HepG2 (cell line): ENCODE data around the gene SAPCD2. TPM values are rescaled to one million over a fixed set of nuclear protein-coding genes. Genes with fewer than 3 reads are reported as not detected.

Experiments
- ATF5 ChIP-seq: sonication (generic); formaldehyde crosslinking; IDR thresholded peaks from 2 replicates; pipeline ENCODE4 v1.4.0; 2020; ENCODE audit warnings: mild to moderate bottlenecking, low read depth, missing genetic modification reagents
- BRCA1 ChIP-seq: sonication (generic); formaldehyde crosslinking; IDR thresholded peaks from 2 replicates; pipeline ENCODE4 v1.4.0; 2020; ENCODE audit warnings: missing genetic modification reagents
- HES4 ChIP-seq: sonication (generic); formaldehyde crosslinking; IDR thresholded peaks from 2 replicates; pipeline ENCODE4 v1.9.0; 2021; ENCODE audit warnings: mild to moderate bottlenecking, missing genetic modification reagents, borderline replicate concordance
- HNF4A ChIP-seq: sonication (generic); formaldehyde crosslinking; IDR thresholded peaks from 2 replicates; pipeline ENCODE4 v1.4.0; 2020; ENCODE audit warnings: missing genetic modification reagents
- IRF9 ChIP-seq: sonication (generic); formaldehyde crosslinking; IDR thresholded peaks from 2 replicates; pipeline ENCODE4 v1.8.0; 2022; ENCODE audit warnings: missing genetic modification reagents, mild to moderate bottlenecking, borderline replicate concordance
- KAT7 ChIP-seq: IDR thresholded peaks from 2 replicates; pipeline ENCODE4 v1.6.1; 2018; ENCODE audit warnings: borderline replicate concordance, missing compliant biosample characterization
- LCORL ChIP-seq, 2 experiments: fragments of 450-650 bp in 1 of 2; sonication (generic) in 1 of 2; formaldehyde crosslinking in 1 of 2; IDR thresholded peaks; 2 replicates each; pipeline versions ENCODE4 v1.5.0 to v1.6.1; 2017 to 2020; ENCODE audit warnings: antibody characterized with exemption in 1 of 2, missing genetic modification reagents in 1 of 2
- MEF2D ChIP-seq: sonication (generic); formaldehyde crosslinking; IDR thresholded peaks from 2 replicates; pipeline ENCODE4 v1.5.1; 2020; ENCODE audit warnings: mild to moderate bottlenecking, missing genetic modification reagents
- MXI1 ChIP-seq: IDR thresholded peaks from 3 replicates; pipeline ENCODE4 v1.6.1; 2012; ENCODE audit warnings: low read depth, low read length, inconsistent platforms, borderline replicate concordance
- PATZ1 ChIP-seq: sonication (generic); formaldehyde crosslinking; IDR thresholded peaks from 2 replicates; pipeline ENCODE4 v1.4.0; 2020; ENCODE audit warnings: missing genetic modification reagents
- TBX2 ChIP-seq: sonication (generic); formaldehyde crosslinking; IDR thresholded peaks from 2 replicates; pipeline ENCODE4 v1.5.0; 2020; ENCODE audit warnings: missing genetic modification reagents, mild to moderate bottlenecking, borderline replicate concordance
- TEAD3 ChIP-seq: optimal IDR thresholded peaks from 2 replicates; pipeline ENCODE3; 2016; ENCODE audit warnings: borderline replicate concordance
- TSC22D2 ChIP-seq: sonication (generic); formaldehyde crosslinking; IDR thresholded peaks from 2 replicates; pipeline ENCODE4 v1.5.1; 2020; ENCODE audit warnings: missing genetic modification reagents, mild to moderate bottlenecking, borderline replicate concordance
- ZBTB7A ChIP-seq: sonication (generic); formaldehyde crosslinking; IDR thresholded peaks from 2 replicates; pipeline ENCODE4 v1.8.0; 2022; ENCODE audit warnings: mild to moderate bottlenecking, missing genetic modification reagents
- ZFX ChIP-seq: sonication (generic); formaldehyde crosslinking; IDR thresholded peaks from 2 replicates; pipeline ENCODE4 v1.4.0; 2020; ENCODE audit warnings: mild to moderate bottlenecking, low read depth, missing genetic modification reagents, moderate library complexity
- ZNF260 ChIP-seq: sonication (generic); formaldehyde crosslinking; IDR thresholded peaks from 2 replicates; pipeline ENCODE4 v1.4.0; 2020; ENCODE audit warnings: missing genetic modification reagents, low read depth, mild to moderate bottlenecking, borderline replicate concordance
- ZNF274 ChIP-seq: sonication (generic); formaldehyde crosslinking; IDR thresholded peaks from 2 replicates; pipeline ENCODE4 v1.5.1; 2020; ENCODE audit warnings: mild to moderate bottlenecking, missing genetic modification reagents
- ZNF280D ChIP-seq: sonication (generic); formaldehyde crosslinking; IDR thresholded peaks from 2 replicates; pipeline ENCODE4 v1.5.1; 2020; ENCODE audit warnings: mild to moderate bottlenecking, missing genetic modification reagents
- ZNF335 ChIP-seq: sonication (generic); formaldehyde crosslinking; IDR thresholded peaks from 2 replicates; pipeline ENCODE4 v1.4.0; 2020; ENCODE audit warnings: missing genetic modification reagents
- ZNF441 ChIP-seq: sonication (generic); formaldehyde crosslinking; IDR thresholded peaks from 2 replicates; pipeline ENCODE4 v1.7.0; 2021; ENCODE audit warnings: missing genetic modification reagents, borderline replicate concordance
- ZNF788 ChIP-seq: sonication (generic); formaldehyde crosslinking; IDR thresholded peaks from 2 replicates; pipeline ENCODE4 v1.5.0; 2020; ENCODE audit warnings: mild to moderate bottlenecking, missing genetic modification reagents, borderline replicate concordance
- ZNF883 ChIP-seq: sonication (generic); formaldehyde crosslinking; IDR thresholded peaks from 2 replicates; pipeline ENCODE4 v1.5.1; 2020; ENCODE audit warnings: mild to moderate bottlenecking, missing genetic modification reagents; ENCODE audit errors: not compliant biosample characterization
- polyA plus RNA-seq, 8 experiments: library from polyadenylated mRNA; depleted of rRNA in 3 of 8; stranded (reverse) in 7 of 8; unstranded in 1 of 8; fragments of >200 nt; fragmentation: Illumina TruSeq in 4 of 8; extraction: Trizol in 4 of 8; gene quantifications; 2 replicates each; pipeline versions ENCODE4 v1.2.1 to v1.2.3, GENCODE V29; 2011 to 2016; ENCODE audit warnings: low read depth in 4 of 8, missing spikeins in 1 of 8, mixed read lengths in 1 of 8; ENCODE audit not compliant: insufficient read depth in 1 of 8
- total RNA-seq, 5 experiments: library from RNA; depleted of rRNA; stranded (reverse); fragments of >200 nt; fragmentation: Illumina TruSeq; extraction: Trizol; gene quantifications; 2 replicates each; pipeline ENCODE4 v1.2.3, GENCODE V29; 2016; ENCODE audit warnings: low read depth in 1 of 5

SAPCD2 gene
- total and polyA plus RNA-seq, 2 of the 13 experiments (the other 11 are each of a cell fraction or from before 2014, with no cell fraction given), result 21.9 to 42.8 TPM

GRCh38 chr9:137073992-137074399 lies 3.6 kb upstream of the SAPCD2 start (continued):
- TF ChIP-seq TBX2 (CRISPR knock-in tag), result peak; percentile 48; the same call in 1 of the 2 replicates
- TF ChIP-seq MXI1, result 0 out of 3 replicates have a peak, but pooled peaks have one; percentile 21
- TF ChIP-seq KAT7, result no peak
- peak; percentile 39; the same call in 1 of the 2 replicates for TF ChIP-seq ZFX
- TF ChIP-seq MEF2D (CRISPR knock-in tag), result peak; percentile 44; the same call in 1 of the 2 replicates
- peak; percentile 41; the same call in 1 of the 2 replicates for TF ChIP-seq PATZ1 (CRISPR knock-in tag)
- no peak for TF ChIP-seq ZNF335 (CRISPR knock-in tag)
- no peak for TF ChIP-seq ZBTB7A
- TF ChIP-seq TSC22D2 (CRISPR knock-in tag), result no peak
- TF ChIP-seq ZNF280D (CRISPR knock-in tag), result 0 out of 2 replicates have a peak, but pooled peaks have one; percentile 31
- TF ChIP-seq ZNF260 (CRISPR knock-in tag), result no peak
- peak; percentile 92 for TF ChIP-seq HNF4A (CRISPR knock-in tag)
- TF ChIP-seq HES4 (CRISPR knock-in tag), result no peak
- TF ChIP-seq BRCA1 (CRISPR knock-in tag), result 0 out of 2 replicates have a peak, but pooled peaks have one; percentile 17
- peak; percentile 66 for TF ChIP-seq ZNF883 (CRISPR knock-in tag)
- no peak for TF ChIP-seq ATF5 (CRISPR knock-in tag)
- no peak for TF ChIP-seq LCORL (IDR thresholded peaks at IDR 0.05)
- TF ChIP-seq LCORL (CRISPR knock-in tag; IDR thresholded peaks at IDR 0.05), result peak; percentile 54; the same call in 1 of the 2 replicates
- peak; percentile 73; the same call in 1 of the 2 replicates for TF ChIP-seq ZNF274 (CRISPR knock-in tag)
- TF ChIP-seq IRF9, result no peak
- peak; percentile 56 for TF ChIP-seq TEAD3 (CRISPR knock-in tag)
- peak; percentile 92 for TF ChIP-seq ZNF441 (CRISPR knock-in tag)
- TF ChIP-seq ZNF788, result peak; percentile 20; the same call in 1 of the 2 replicates
